Common myeloid progenitor, CD34-positive (primary cell): ENCODE results near the gene GPR171.

Source experiments
- CTCF ChIA-PET: fragments of 350-600 bp; sonication (Branson Sonifier 250); formaldehyde crosslinking; loops from one replicate; lab custom pipeline; 2021; ENCODE audit warnings: antibody characterized with exemption; lab: Charles Lee
- POLR2A ChIA-PET: fragments of 350-600 bp; sonication (Branson Sonifier 250); formaldehyde crosslinking; loops from one replicate; lab custom pipeline; 2021; ENCODE audit warnings: antibody characterized with exemption; lab: Charles Lee
- DNase-seq, 3 donors: peaks; one replicate each; pipeline versions ENCODE4 v3.0.0 to v3.0.0-alpha.2; 2013
- H3K27ac ChIP-seq, 2 experiments: 1 replicate in 1 of 2; 2 replicates in 1 of 2; pipeline ENCODE4 v1.7.0; 2013; ENCODE audit warnings: inconsistent platforms in 2 of 2, low read length in 2 of 2, mild to moderate bottlenecking in 2 of 2, low read depth in 1 of 2, moderate library complexity in 1 of 2; ENCODE audit not compliant: severe bottlenecking in 2 of 2, insufficient read depth in 1 of 2, poor library complexity in 1 of 2
- H3K27me3 ChIP-seq, 5 experiments: replicated peaks in 2 of 5; 1 replicate in 3 of 5; 2 replicates in 2 of 5; pipeline versions ENCODE4 v1.6.1 to v1.7.0; 2013; ENCODE audit warnings: low read length in 4 of 5, mild to moderate bottlenecking in 2 of 5, moderate library complexity in 2 of 5, inconsistent platforms in 1 of 5; ENCODE audit not compliant: insufficient read depth in 5 of 5, control insufficient read depth in 4 of 5
- H3K36me3 ChIP-seq, 4 experiments: 1 replicate in 2 of 4; 2 replicates in 2 of 4; pipeline versions ENCODE4 v1.6.1 to v1.7.0; 2013; ENCODE audit warnings: low read length in 3 of 4, control low read depth in 1 of 4, mild to moderate bottlenecking in 1 of 4; ENCODE audit not compliant: control insufficient read depth in 4 of 4, insufficient read depth in 4 of 4
- H3K4me1 ChIP-seq, 4 experiments: 1 replicate in 3 of 4; 2 replicates in 1 of 4; pipeline versions ENCODE4 v1.6.1 to v1.7.1; 2013; ENCODE audit warnings: low read length in 3 of 4, mild to moderate bottlenecking in 3 of 4, control low read depth in 1 of 4, inconsistent platforms in 1 of 4, moderate library complexity in 1 of 4; ENCODE audit not compliant: control insufficient read depth in 4 of 4, insufficient read depth in 4 of 4; ENCODE audit errors: control extremely low read depth in 1 of 4
- H3K4me3 ChIP-seq, 7 experiments: 1 replicate in 4 of 7; 2 replicates in 3 of 7; pipeline versions ENCODE4 v1.5.1 to v1.7.0; 2013; ENCODE audit warnings: mild to moderate bottlenecking in 7 of 7, low read length in 6 of 7, moderate library complexity in 6 of 7, inconsistent platforms in 2 of 7, low read depth in 2 of 7, control low read depth in 1 of 7; ENCODE audit not compliant: insufficient read depth in 4 of 7, control insufficient read depth in 1 of 7; ENCODE audit errors: extremely low read depth in 1 of 7
- H3K9me3 ChIP-seq, 5 experiments: 1 replicate in 4 of 5; 2 replicates in 1 of 5; pipeline versions ENCODE4 v1.6.1 to v1.7.1; 2013; ENCODE audit warnings: low read length in 4 of 5, mild to moderate bottlenecking in 2 of 5, inconsistent platforms in 1 of 5, low read depth in 1 of 5, moderate library complexity in 1 of 5; ENCODE audit not compliant: control insufficient read depth in 4 of 5, insufficient read depth in 2 of 5; ENCODE audit errors: control extremely low read depth in 1 of 5
- WGBS: methylation state at CpG from one replicate; pipeline ENCODE4 v1.1.5; 2013; ENCODE audit not compliant: insufficient coverage; 5-methylcytosine and 5-hydroxymethylcytosine counted together

GPR171 gene

GRCh38 chr3:151198849-151199248, 4.2 kb downstream of the GPR171 start:
- peaks cover 0 to 11% (median 5%) of the 10 kb centered on the region in 4 experiments for H3K4me1 ChIP-seq
- ChIA-PET POLR2A (no interaction called here), CTCF (no interaction called here)
- H3K27me3 ChIP-seq, result no peaks in the 10 kb centered on the region
- no peak for DNase-seq
- 100% methylated on average over 3 of the region's 5 CpGs for WGBS
- H3K36me3 ChIP-seq, result peaks cover 0 to 29% (median 11%) of the 10 kb centered on the region in 4 experiments
- no peak overlapping the region for H3K4me3 ChIP-seq
- no peaks in the 10 kb centered on the region for H3K9me3 ChIP-seq
- no peak overlapping the region for H3K27ac ChIP-seq

- no peak overlapping the region for H3K4me3 ChIP-seq
- no peaks in the 10 kb centered on the region for H3K9me3 ChIP-seq
- WGBS, result 100% methylated on average over 5 of the region's 6 CpGs
- H3K36me3 ChIP-seq, result peaks cover 2 to 36% (median 11%) of the 10 kb centered on the region in 4 experiments
- ChIA-PET CTCF (interaction anchor here (1.1 to 2.3 kb wide), 5 partner anchors 10 to 84 kb away, joined by 3 to 7 read pairs (median 5); no protein-coding TSS in a partner anchor), POLR2A (interaction anchor here (1.2 kb wide), 1 partner anchor 21 kb away, joined by 3 read pairs; no protein-coding TSS in a partner anchor)
- no peak for DNase-seq
- no peaks in the 10 kb centered on the region for H3K27me3 ChIP-seq
- H3K27ac ChIP-seq, result no peak overlapping the region
- H3K4me1 ChIP-seq, result peaks cover 0 to 11% (median 5%) of the 10 kb centered on the region in 4 experiments
These were observed 4.8 kb downstream of the GPR171 start for GRCh38 chr3:151197981-151198767.

GRCh38 chr3:151197228-151197627, 5.8 kb downstream of the GPR171 start:
- Histone ChIP-seq H3K4me1 (peaks cover 0 to 9% (median 2%) of the 10 kb centered on the region in 4 experiments), H3K36me3 (peaks cover 2 to 45% (median 14%) of the 10 kb centered on the region in 4 experiments), H3K27me3 (no peaks in the 10 kb centered on the region), H3K9me3 (peaks cover 0 to 1% (median 0%) of the 10 kb centered on the region in 5 experiments), H3K27ac (no peak overlapping the region), H3K4me3 (no peak overlapping the region)
- DNase-seq, result no peak
- CTCF ChIA-PET, result interaction anchor here (0.8 to 2.3 kb wide), 5 partner anchors 10 to 85 kb away, joined by 3 to 7 read pairs (median 5); no protein-coding TSS in a partner anchor
- POLR2A ChIA-PET, result interaction anchor here (1.2 kb wide), 1 partner anchor 22 kb away, joined by 3 read pairs; no protein-coding TSS in a partner anchor
- 94% methylated on average over 8 of the region's 8 CpGs for WGBS

- Histone ChIP-seq H3K27ac (no peak overlapping the region), H3K4me1 (peaks cover 0 to 9% (median 2%) of the 10 kb centered on the region in 4 experiments), H3K36me3 (peaks cover 2 to 50% (median 16%) of the 10 kb centered on the region in 4 experiments), H3K4me3 (no peak overlapping the region), H3K27me3 (no peaks in the 10 kb centered on the region), H3K9me3 (peaks cover 0 to 1% (median 0%) of the 10 kb centered on the region in 5 experiments)
- ChIA-PET CTCF (interaction anchor here (1.9 to 2.3 kb wide), 3 partner anchors 10 to 86 kb away, joined by 5 to 7 read pairs (median 5); no protein-coding TSS in a partner anchor), POLR2A (no interaction called here)
- DNase-seq, result no peak
These were observed 6.6 kb downstream of the GPR171 start for GRCh38 chr3:151196434-151196833.

- H3K4me3 ChIP-seq, result no peak overlapping the region
- peaks cover 0 to 9% (median 2%) of the 10 kb centered on the region in 4 experiments for H3K4me1 ChIP-seq
- POLR2A ChIA-PET, result no interaction called here
- no peak overlapping the region for H3K27ac ChIP-seq
- H3K27me3 ChIP-seq, result no peaks in the 10 kb centered on the region
- H3K9me3 ChIP-seq, result peaks cover 0 to 1% (median 0%) of the 10 kb centered on the region in 5 experiments
- CTCF ChIA-PET, result interaction anchor here (1.0 kb wide), 1 partner anchor 11 kb away, joined by 3 read pairs; no protein-coding TSS in a partner anchor
- DNase-seq, result no peak
- no CpG with 5 or more reads among the region's 1 CpG for WGBS
- peaks cover 2 to 56% (median 16%) of the 10 kb centered on the region in 4 experiments for H3K36me3 ChIP-seq
These were observed 7.2 kb downstream of the GPR171 start for GRCh38 chr3:151195826-151196225.

GRCh38 chr3:151192545-151192944, 10.5 kb downstream of the GPR171 start:
- CTCF ChIA-PET, result interaction anchor here (1.0 to 1.4 kb wide), 4 partner anchors 14 to 121 kb away, joined by 3 to 5 read pairs (median 4); no protein-coding TSS in a partner anchor
- Histone ChIP-seq H3K36me3 (peaks cover 5 to 68% (median 20%) of the 10 kb centered on the region in 4 experiments), H3K27ac (no peak overlapping the region), H3K27me3 (no peaks in the 10 kb centered on the region), H3K9me3 (peaks cover 0 to 1% (median 0%) of the 10 kb centered on the region in 5 experiments), H3K4me1 (no peaks in the 10 kb centered on the region), H3K4me3 (no peak overlapping the region)
- POLR2A ChIA-PET, result interaction anchor here (0.7 kb wide), 1 partner anchor 9 kb away, joined by 3 read pairs; no protein-coding TSS in a partner anchor
- WGBS, result 98% methylated on average over 4 of the region's 6 CpGs
- no peak for DNase-seq
